ENCODE results near the gene ACTN4.

ACTN4 gene

GRCh38 chr19:38678217-38678890 lies 30.9 kb downstream of the ACTN4 start:
- DNase-seq (ENCODE audit: low spot score), result no peak

- no peak for DNase-seq (ENCODE audit: low spot score)
These were observed 31.5 kb downstream of the ACTN4 start for GRCh38 chr19:38678891-38679494.

DNA sequence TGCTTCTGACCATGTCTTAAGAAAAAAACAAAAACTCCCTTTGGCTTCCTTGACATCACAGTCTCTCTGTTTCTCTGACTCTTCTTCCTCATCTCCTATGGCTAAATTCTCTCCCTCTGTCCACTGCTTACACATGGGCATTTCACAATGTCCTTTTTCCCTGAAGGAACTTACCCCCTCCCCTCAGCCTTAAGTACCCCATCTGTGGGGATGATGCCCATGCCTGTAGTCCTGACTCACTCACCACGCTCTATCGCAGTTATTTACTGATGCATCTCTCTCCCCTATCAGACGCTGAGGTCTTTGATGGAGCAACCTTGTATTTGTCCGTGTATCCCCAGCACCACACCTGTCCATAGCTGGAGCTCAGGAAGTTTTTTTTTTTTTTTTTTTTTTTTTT lies 32.4 kb downstream of the ACTN4 start:
- DNase-seq (ENCODE audit: low spot score), result no peak

DNA sequence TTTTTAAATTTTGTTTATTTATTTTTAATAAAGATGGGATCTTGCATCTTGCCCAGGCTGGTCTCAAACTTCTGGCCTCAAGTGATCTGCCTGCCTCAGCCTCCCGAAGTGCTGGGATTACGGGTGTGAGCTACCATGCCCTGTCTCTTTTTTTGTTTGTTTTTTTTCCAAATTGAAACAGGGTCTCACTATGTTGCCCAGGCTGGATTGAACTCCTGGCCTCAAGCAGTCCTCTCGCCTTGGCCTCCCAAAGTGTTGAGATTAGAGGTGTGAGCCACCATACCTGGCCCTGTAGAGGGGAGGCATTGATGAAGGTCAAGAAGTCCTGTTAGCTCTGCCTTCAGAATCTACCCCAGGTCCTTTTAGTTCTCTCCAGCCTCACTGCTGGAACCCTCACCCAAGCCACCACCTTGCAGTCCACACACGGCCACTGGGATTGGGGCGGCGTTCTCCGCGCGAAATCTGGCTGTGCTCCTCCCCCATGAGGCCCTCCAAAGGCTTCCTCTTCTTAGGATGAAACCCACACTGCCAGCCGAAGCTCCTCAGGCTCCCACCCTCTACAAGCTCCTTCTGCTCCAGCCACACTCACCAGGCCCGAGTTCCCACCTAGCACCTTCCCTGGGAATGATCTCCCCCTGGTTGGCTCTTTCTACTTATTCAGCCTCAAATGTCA lies 34.9 kb downstream of the ACTN4 start:
- no peak for DNase-seq (ENCODE audit: low spot score)

DNA sequence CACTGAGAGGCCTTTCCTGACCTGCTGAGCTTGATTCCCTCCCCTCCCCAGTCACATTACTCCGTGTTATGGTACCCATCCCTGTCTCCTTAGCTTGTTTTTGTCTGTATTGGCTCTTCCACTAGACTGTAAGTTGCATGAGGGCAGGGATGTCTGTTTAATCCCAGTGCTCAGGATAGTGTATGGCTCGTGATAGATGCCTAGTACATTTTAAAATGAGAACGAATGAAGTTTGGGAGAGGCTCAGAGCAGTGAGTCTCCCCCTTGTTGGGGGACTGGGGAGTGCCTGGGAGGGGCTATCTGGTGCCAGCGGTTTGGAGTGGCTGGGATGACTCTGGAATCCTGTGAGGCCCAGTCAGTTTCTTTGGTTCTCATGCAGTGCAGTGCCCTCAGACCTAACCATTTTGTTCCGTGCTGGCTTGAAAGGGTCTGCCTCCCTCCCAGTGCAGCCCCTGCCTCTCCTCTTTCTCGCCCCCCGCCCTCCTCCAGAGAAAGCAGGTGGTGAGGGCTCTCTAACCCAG lies 35.5 kb downstream of the ACTN4 start:
- no peak for DNase-seq (ENCODE audit: low spot score)

DNA sequence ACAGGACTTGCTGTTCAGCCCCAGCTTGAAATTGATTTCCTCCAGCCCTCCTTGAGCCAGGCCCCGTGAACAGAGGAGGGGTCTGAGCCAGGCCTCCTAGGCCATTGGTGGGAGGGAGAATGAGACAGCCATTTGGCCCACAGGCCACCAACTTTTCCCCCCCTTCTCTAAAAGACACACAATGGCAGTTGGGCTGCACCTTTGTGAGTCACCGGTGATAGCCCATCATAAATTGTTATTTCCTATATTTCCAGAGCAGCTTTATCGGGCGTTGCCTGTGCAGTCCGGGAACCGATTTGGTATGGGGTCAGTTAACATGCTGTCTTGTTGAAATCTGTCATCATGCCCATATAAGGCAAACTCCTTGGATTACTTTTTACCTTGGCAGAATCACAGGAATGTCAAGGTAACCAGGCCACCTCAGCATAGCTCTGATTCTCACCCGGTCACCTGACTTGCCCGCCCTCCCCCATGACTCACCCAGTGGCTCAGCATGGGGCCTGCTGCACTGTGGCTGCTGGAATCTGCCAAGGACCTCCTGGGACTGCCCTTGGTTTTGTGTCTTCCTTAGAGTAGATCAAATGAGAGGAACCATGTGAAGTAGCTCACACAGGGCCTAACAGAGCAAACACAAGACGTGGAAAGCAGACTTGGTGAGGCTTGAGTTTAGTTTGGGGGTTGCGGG lies 36.1 kb downstream of the ACTN4 start:
- peak; percentile 75 for DNase-seq (ENCODE audit: low spot score)

GRCh38 chr19:38684078-38684861 lies 36.8 kb downstream of the ACTN4 start:
- peak; percentile 23 for DNase-seq (ENCODE audit: low spot score)

DNA sequence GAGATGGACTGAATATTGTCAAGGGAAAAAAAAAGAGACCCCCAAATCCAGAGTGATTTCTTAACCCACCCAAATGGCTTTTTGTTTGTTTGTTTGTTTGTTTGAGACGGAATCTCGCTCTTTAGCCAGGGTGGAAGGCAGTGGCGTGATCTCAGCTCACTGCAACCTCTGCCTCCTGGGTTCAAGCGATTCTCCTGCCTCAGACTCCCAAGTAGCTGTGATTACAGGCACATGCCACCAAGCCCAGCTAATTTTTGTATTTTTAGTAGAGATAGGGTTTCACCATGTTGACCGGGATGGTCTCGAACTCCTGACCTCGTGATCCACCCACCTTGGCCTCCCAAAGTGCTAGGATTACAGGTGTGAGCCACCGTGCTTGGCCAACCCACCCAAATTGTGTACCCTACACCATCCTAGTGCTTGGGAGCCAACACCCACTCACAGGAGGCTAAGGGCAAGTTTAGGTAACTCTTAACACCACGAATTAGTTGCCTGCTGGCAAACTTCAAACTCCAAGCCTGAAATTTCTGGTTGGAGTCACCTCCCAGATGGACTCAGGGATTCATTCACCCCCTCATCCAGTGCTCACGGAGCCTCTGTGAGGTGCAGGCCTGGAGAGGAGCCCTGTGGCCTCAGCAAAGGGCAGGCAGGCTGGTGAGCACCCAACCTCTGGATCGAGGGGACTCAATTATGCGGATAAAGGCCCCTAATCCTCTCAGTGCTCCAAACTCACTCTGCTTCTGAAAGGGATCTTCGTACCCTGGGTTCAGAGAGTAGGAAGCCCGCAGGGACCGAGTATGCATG lies 37.6 kb downstream of the ACTN4 start:
- no peak for DNase-seq (ENCODE audit: low spot score)

- no peak for DNase-seq (ENCODE audit: low spot score)
These were observed 38.4 kb downstream of the ACTN4 start for GRCh38 chr19:38685666-38686529.

DNA sequence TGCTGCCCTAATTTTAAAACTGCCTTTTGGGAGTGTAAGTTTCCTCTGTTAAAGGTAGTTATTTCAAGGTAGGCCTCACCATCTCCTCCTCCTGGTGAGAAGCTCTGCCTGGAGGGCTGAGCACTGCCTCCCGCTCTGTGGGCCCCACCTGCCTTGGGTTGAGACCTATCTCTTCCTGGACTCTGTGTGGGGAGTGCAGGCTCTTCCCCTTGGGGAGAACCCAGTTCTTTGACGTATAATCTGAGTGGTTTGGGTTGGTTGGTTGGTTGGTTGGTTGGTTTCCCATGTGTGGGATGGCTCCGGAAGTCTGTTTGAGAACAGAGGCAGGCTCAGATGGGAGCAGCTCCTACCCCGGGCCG lies 39.1 kb downstream of the ACTN4 start:
- DNase-seq (ENCODE audit: low spot score), result peak; percentile 32

DNA sequence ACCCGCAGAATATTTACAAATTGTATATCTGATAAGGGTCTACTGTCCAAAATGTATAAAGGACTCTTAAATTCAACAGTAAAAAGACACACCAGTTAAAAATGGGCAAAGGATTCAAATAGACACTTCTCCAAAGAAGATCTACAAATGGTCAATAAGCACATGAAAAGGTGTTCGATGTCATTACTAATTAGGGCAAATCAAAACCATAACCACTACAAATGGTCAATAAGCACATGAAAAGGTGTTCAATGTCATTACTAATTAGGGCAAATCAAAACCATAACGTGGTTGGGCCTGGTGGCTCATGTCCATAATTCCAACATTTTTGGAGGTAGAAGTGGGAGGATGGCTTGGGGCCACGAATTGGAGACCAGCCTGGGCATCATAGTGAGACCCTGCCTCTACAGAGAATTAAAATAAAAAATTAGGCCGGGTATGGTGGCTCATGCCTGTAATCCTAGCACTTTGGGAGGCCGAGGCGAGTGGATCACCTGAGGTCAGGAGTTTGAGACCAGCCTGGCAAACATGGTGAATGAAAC lies 40.5 kb downstream of the ACTN4 start:
- no peak for DNase-seq (ENCODE audit: low spot score)

GRCh38 chr19:38690146-38690545 lies 42.7 kb downstream of the ACTN4 start:
- DNase-seq (ENCODE audit: low spot score), result no peak

DNA sequence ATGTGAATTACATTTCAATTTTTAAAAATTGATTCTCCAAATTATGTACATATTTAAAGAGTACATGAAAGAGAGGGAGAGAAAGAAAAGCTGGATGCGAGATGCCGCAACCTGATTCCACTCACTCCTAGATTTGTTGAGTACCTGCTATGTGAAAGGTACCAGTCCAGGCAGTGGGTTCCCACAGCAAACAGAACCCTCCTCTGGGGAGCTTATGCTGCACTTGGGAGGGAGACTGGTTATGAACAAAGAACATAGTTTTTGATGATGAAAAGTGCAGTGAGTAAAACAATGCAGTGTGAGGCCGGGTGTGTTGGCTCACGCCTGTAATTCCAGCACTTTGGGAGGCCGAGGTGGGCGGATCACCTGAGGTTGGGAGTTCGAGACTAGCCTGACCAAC lies 43.4 kb downstream of the ACTN4 start:
- DNase-seq (ENCODE audit: low spot score), result no peak

- DNase-seq (ENCODE audit: low spot score), result no peak
These were observed 44.5 kb downstream of the ACTN4 start for GRCh38 chr19:38691938-38692457.

- DNase-seq (ENCODE audit: low spot score), result no peak
These were observed 45.3 kb downstream of the ACTN4 start for GRCh38 chr19:38692458-38693379.

DNA sequence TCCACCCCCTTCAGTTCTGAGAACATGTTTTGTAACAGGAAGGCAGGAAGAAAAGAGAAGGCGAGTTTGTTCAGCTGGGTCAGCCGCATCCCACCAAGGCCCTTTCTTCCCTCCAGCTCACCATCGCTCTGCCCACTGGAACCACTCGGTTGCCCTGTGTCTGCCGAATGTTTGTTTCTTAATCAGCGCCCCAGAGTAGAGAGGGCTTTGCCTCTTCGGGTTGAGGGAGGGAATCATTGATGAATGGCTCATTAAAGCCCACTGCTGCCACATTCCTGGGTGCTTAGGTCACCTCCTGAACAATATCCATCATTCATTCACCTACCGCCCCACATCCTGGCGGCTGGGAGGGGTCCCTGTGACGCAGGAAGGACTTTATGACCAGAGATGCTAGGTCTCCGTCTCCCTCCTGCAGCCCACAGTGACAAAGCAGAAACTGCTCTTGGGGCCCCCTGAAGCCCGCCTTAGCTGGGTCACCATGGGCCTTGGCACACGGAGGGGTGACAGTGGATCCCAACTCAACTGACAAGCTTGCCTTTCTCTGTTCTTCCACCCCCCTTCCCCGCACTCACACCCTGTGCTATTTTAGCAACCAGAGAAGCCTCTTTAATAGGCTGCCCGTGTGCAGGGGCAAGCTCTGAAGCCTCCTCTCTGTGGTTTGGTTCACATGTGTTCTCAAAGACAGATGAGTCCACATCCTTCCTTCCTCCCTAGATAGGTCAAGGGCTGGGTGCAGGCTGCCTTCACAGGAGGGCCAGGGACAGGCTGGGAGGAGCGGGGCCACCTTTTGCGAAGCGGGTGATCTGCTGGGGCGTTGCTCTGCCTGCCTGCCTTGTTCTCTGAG lies 46.2 kb downstream of the ACTN4 start:
- peak; percentile 69 for DNase-seq (ENCODE audit: low spot score)

GRCh38 chr19:38695317-38695683 lies 47.9 kb downstream of the ACTN4 start:
- no peak for DNase-seq (ENCODE audit: low spot score)

All from CD4-positive, alpha-beta T cell treated with Interleukin-2 at 100 ng/mL for 4 hours (primary cell).